Activated CD8-positive, alpha-beta memory T cell treated with anti-CD3 and anti-CD28 coated beads, Interleukin-2, amount 50 U/mL, for 4 hours (primary cell): ENCODE measurements around the gene TTC27.

Experiments used
- DNase-seq: peaks from one replicate; pipeline ENCODE4 v3.0.0-alpha.2; 2020

Gene TTC27

GRCh38 chr2:32758232-32758631 lies 130.4 kb downstream of the TTC27 start:
- no peak for DNase-seq

GRCh38 chr2:32760628-32761027 lies 132.8 kb downstream of the TTC27 start:
- DNase-seq: no peak

GRCh38 chr2:32768387-32769174 lies 140.7 kb downstream of the TTC27 start:
- no peak for DNase-seq

GRCh38 chr2:32770360-32770759 lies 142.5 kb downstream of the TTC27 start:
- no peak for DNase-seq

- DNase-seq: no peak
These were observed 145.0 kb downstream of the TTC27 start for GRCh38 chr2:32772638-32773447.

GRCh38 chr2:32773448-32773808 lies 145.6 kb downstream of the TTC27 start:
- DNase-seq: no peak

GRCh38 chr2:32775954-32776353 lies 148.1 kb downstream of the TTC27 start:
- DNase-seq: no peak

GRCh38 chr2:32777714-32778113 lies 149.9 kb downstream of the TTC27 start:
- no peak for DNase-seq

- no peak for DNase-seq
These were observed 153.1 kb downstream of the TTC27 start for GRCh38 chr2:32780961-32781360.

- DNase-seq: no peak
These were observed 155.6 kb downstream of the TTC27 start for GRCh38 chr2:32783469-32783868.

GRCh38 chr2:32783933-32784332 lies 156.1 kb downstream of the TTC27 start:
- DNase-seq: no peak

- no peak for DNase-seq
These were observed 159.4 kb downstream of the TTC27 start for GRCh38 chr2:32787207-32787606.

- no peak for DNase-seq
These were observed 160.3 kb downstream of the TTC27 start for GRCh38 chr2:32788114-32788513.

- DNase-seq: no peak
These were observed 164.6 kb downstream of the TTC27 start for GRCh38 chr2:32792416-32792815.

GRCh38 chr2:32798829-32799228 lies 171.0 kb downstream of the TTC27 start:
- DNase-seq: no peak

- DNase-seq: no peak
These were observed 173.9 kb downstream of the TTC27 start for GRCh38 chr2:32801741-32802140.

GRCh38 chr2:32802877-32803276 lies 175.0 kb downstream of the TTC27 start:
- DNase-seq: no peak

- no peak for DNase-seq
These were observed 176.4 kb downstream of the TTC27 start for GRCh38 chr2:32804205-32804604.

GRCh38 chr2:32805104-32806095 lies 177.6 kb downstream of the TTC27 start:
- no peak for DNase-seq

GRCh38 chr2:32806857-32807256 lies 179.0 kb downstream of the TTC27 start:
- no peak for DNase-seq

- DNase-seq: no peak
These were observed 179.8 kb downstream of the TTC27 start for GRCh38 chr2:32807662-32808061.

- DNase-seq: no peak
These were observed 183.2 kb downstream of the TTC27 start for GRCh38 chr2:32810909-32811495.

GRCh38 chr2:32811696-32812095 lies 183.8 kb downstream of the TTC27 start:
- no peak for DNase-seq
